OCI-LY3 (cell line): ENCODE data around the gene ANKRD9.

Source experiments
- H2AFZ ChIP-seq: fragments of 200-600, 300-600 bp; shearing (Covaris generic); 2 replicates; pipeline ENCODE4 v1.6.0; 2014; ENCODE audit warnings: antibody characterized with exemption, low read depth, low read length
- H3K27ac ChIP-seq: fragments of 200-600, 300-600 bp; sonication (generic); 2 replicates; pipeline ENCODE4 v1.5.1; 2014; ENCODE audit warnings: mild to moderate bottlenecking, low read length, moderate library complexity, mixed read lengths
- H3K27me3 ChIP-seq: fragments of 200-600, 300-600 bp; sonication (generic); 2 replicates; pipeline ENCODE4 v1.6.1; 2014; ENCODE audit warnings: low read depth, low read length, mixed read lengths
- H3K36me3 ChIP-seq: fragments of 200-600, 300-600 bp; sonication (generic); replicated peaks from 2 replicates; pipeline ENCODE3; 2014; ENCODE audit warnings: low read depth, low read length, mixed read lengths
- H3K4me1 ChIP-seq: fragments of 300-600, 200-600 bp; sonication (generic); 2 replicates; pipeline ENCODE4 v1.6.1; 2014; ENCODE audit warnings: low read length, mixed read lengths
- H3K4me2 ChIP-seq: fragments of 200-600, 300-600 bp; sonication (generic); 2 replicates; pipeline ENCODE4 v1.6.1; 2014; ENCODE audit warnings: low read length, mixed read lengths
- H3K4me3 ChIP-seq: fragments of 300-600, 200-600 bp; sonication (generic); 2 replicates; pipeline ENCODE4 v1.5.1; 2014; ENCODE audit warnings: antibody characterized with exemption, mild to moderate bottlenecking, low read length, moderate library complexity
- H3K79me2 ChIP-seq: fragments of 300-600, 200-600 bp; shearing (Covaris generic); 2 replicates; pipeline ENCODE4 v1.6.1; 2014; ENCODE audit warnings: mild to moderate bottlenecking, low read length, mixed read lengths
- H3K9ac ChIP-seq: fragments of 300-600, 200-600 bp; shearing (Covaris generic); 2 replicates; pipeline ENCODE4 v1.6.0; 2014; ENCODE audit warnings: mild to moderate bottlenecking, low read length, moderate library complexity
- H3K9me3 ChIP-seq: fragments of 200-600, 300-600 bp; shearing (Covaris generic); 2 replicates; pipeline ENCODE4 v1.6.1; 2014; ENCODE audit warnings: low read length, mixed read lengths; ENCODE audit not compliant: insufficient read depth
- H4K20me1 ChIP-seq: fragments of 200-600, 300-600 bp; sonication (generic); 2 replicates; pipeline ENCODE4 v1.6.1; 2016; ENCODE audit warnings: low read length, mixed read lengths; ENCODE audit not compliant: insufficient read depth
- EZH2phosphoT487 ChIP-seq: fragments of 200-600 bp; shearing (Covaris generic); IDR thresholded peaks from 2 replicates; pipeline ENCODE4 v1.6.1; 2018; ENCODE audit warnings: antibody characterized with exemption, mixed run types, low read depth
- TF ChIP-seq, protein P1 (sequence below): fragments of 200-600, 300-600 bp; sonication (generic); IDR thresholded peaks from 2 replicates; pipeline ENCODE4 v1.5.1; 2014; ENCODE audit warnings: antibody characterized with exemption, low read length, low read depth

Gene ANKRD9

GRCh38 chr14:102539544-102540314, 30.2 kb upstream of the ANKRD9 start:
- Histone ChIP-seq H3K4me2 (no peak overlapping the region), H3K27me3 (peaks cover 14% of the 10 kb centered on the region), H3K9ac (no peak overlapping the region), H3K79me2 (no peaks in the 10 kb centered on the region), H4K20me1 (no peaks in the 10 kb centered on the region), H3K36me3 (no peaks in the 10 kb centered on the region), H3K27ac (no peak overlapping the region), H2AFZ (no peak overlapping the region), H3K4me3 (no peak overlapping the region), H3K9me3 (no peaks in the 10 kb centered on the region), H3K4me1 (peaks cover 11% of the 10 kb centered on the region)
- no peak for TF ChIP-seq EZH2phosphoT487
- TF ChIP-seq, protein P1, sequence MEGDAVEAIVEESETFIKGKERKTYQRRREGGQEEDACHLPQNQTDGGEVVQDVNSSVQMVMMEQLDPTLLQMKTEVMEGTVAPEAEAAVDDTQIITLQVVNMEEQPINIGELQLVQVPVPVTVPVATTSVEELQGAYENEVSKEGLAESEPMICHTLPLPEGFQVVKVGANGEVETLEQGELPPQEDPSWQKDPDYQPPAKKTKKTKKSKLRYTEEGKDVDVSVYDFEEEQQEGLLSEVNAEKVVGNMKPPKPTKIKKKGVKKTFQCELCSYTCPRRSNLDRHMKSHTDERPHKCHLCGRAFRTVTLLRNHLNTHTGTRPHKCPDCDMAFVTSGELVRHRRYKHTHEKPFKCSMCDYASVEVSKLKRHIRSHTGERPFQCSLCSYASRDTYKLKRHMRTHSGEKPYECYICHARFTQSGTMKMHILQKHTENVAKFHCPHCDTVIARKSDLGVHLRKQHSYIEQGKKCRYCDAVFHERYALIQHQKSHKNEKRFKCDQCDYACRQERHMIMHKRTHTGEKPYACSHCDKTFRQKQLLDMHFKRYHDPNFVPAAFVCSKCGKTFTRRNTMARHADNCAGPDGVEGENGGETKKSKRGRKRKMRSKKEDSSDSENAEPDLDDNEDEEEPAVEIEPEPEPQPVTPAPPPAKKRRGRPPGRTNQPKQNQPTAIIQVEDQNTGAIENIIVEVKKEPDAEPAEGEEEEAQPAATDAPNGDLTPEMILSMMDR = no peak

- Histone ChIP-seq H2AFZ (no peak overlapping the region), H3K4me2 (no peak overlapping the region), H3K79me2 (no peaks in the 10 kb centered on the region), H3K9me3 (no peaks in the 10 kb centered on the region), H3K27me3 (peaks cover 7% of the 10 kb centered on the region), H3K36me3 (no peaks in the 10 kb centered on the region), H3K4me1 (peaks cover 11% of the 10 kb centered on the region), H3K4me3 (no peak overlapping the region), H3K27ac (no peak overlapping the region), H4K20me1 (no peaks in the 10 kb centered on the region), H3K9ac (no peak overlapping the region)
- TF ChIP-seq, protein P1 = no peak
- no peak for TF ChIP-seq EZH2phosphoT487
These were observed 29.3 kb upstream of the ANKRD9 start for GRCh38 chr14:102538602-102539543.

GRCh38 chr14:102537981-102538601, 28.5 kb upstream of the ANKRD9 start:
- H3K4me3 ChIP-seq = no peak overlapping the region
- no peaks in the 10 kb centered on the region for H4K20me1 ChIP-seq
- no peak overlapping the region for H3K9ac ChIP-seq
- no peak overlapping the region for H3K27ac ChIP-seq
- H2AFZ ChIP-seq = no peak overlapping the region
- H3K79me2 ChIP-seq = no peaks in the 10 kb centered on the region
- H3K36me3 ChIP-seq = no peaks in the 10 kb centered on the region
- no peak overlapping the region for H3K4me2 ChIP-seq
- no peak for TF ChIP-seq EZH2phosphoT487
- peaks cover 3% of the 10 kb centered on the region for H3K27me3 ChIP-seq
- H3K9me3 ChIP-seq = no peaks in the 10 kb centered on the region
- H3K4me1 ChIP-seq = peaks cover 18% of the 10 kb centered on the region

DNA sequence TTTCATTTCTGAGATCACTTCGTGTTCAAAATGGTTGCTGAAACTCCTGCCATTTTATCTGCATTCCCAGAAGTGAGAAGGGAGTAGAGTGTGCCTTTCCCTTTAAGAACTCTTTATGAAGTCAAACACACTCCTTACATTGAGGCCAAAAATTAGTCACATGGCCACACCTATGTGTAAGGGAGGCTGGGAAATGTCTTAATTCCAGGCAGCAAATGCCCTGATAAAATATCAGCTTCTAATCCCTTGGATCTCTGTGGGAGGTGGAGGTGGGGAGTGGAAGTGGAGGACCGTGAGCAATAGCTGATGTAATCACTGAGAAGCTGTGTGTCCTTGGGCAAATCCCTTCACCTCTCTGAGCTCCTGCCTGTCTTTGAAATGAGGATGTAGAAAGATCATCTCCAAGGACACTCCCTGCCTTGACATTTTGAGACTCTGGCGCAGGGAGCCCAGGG, 22.7 kb upstream of the ANKRD9 start:
- TF ChIP-seq, protein P1 = no peak
- no peak for TF ChIP-seq EZH2phosphoT487
- Histone ChIP-seq H3K9ac (no peak overlapping the region), H3K9me3 (no peaks in the 10 kb centered on the region), H3K4me2 (no peak overlapping the region), H3K4me1 (peaks cover 15% of the 10 kb centered on the region), H2AFZ (no peak overlapping the region), H3K27ac (no peak overlapping the region), H3K27me3 (no peaks in the 10 kb centered on the region), H3K4me3 (no peak overlapping the region), H4K20me1 (no peaks in the 10 kb centered on the region), H3K79me2 (no peaks in the 10 kb centered on the region), H3K36me3 (no peaks in the 10 kb centered on the region)
